ENCODE measurements around the gene PSMD13.

Gene PSMD13

DNA sequence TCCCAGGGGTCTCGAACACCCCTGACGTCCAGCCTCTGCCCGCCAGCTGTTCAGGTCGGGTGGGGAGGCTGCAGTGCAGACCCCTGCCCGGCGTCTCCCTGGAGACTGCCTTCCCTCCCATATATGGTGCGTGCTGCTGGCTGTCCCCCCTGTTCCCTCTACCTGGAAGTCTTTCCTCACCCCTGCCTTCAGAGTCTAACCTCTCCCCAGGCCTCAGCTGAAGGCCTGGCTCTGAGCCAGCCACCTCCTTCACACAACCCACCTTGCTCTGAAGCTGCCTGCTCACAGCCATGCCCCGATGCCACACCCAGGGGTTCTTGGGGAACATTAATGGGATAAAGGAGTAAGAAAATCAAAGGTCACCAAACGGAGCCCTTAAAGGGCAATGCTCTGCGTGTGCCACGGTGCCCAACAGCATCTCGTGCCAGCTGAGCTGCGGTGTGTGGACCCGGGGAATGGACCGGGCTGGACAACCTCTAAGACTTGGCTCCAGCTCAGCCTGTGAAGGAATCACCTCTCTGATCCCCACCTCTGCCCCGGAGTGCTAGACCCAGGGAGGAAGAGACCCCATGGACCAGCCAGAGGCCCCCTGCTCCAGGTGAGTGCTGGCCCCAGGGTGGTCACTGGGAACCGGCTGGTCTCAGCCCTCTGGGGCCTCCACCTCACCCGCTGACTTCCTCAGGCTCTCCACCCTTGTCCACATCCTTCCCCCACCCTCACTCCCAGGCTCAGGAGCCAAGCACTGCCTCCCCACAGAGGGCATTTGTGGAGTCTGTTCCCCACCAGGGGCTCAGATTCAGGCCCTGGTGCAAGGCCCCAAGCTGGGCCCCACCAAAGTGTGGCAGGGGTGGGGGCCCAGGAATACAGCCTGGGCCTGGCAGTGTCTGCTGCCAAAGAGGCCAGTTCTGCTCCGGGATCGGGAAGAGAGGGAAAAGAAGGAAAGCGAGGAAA, 41.5 kb downstream of the PSMD13 start, which contains the start of gene NLRP6:
TSS of gene NLRP6 (plus strand) at position 407 of the 951 bp plus-strand sequence. CDS start at position 570, 163 bp downstream.
- peak; percentile 23 to 26 for DNase-seq

- DNase-seq: peak; percentile 24 to 35
Measured at GRCh38 chr11:279040-279965, 42.5 kb downstream of the PSMD13 start.

DNA sequence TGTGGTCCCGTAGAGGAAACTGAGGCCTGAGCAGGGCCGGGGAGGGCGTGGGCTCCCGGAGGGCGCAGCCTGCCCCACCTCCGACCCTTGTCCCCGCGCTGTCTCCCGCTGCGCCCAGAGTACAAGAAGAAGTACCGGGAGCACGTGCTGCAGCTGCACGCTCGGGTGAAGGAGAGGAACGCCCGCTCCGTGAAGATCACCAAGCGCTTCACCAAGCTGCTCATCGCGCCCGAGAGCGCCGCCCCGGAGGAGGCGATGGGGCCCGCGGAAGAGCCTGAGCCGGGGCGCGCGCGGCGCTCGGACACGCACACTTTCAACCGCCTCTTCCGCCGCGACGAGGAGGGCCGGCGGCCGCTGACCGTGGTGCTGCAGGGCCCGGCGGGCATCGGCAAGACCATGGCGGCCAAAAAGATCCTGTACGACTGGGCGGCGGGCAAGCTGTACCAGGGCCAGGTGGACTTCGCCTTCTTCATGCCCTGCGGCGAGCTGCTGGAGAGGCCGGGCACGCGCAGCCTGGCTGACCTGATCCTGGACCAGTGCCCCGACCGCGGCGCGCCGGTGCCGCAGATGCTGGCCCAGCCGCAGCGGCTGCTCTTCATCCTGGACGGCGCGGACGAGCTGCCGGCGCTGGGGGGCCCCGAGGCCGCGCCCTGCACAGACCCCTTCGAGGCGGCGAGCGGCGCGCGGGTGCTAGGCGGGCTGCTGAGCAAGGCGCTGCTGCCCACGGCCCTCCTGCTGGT, 43.4 kb downstream of the PSMD13 start:
- DNase-seq: peak; percentile 53 to 62

DNA sequence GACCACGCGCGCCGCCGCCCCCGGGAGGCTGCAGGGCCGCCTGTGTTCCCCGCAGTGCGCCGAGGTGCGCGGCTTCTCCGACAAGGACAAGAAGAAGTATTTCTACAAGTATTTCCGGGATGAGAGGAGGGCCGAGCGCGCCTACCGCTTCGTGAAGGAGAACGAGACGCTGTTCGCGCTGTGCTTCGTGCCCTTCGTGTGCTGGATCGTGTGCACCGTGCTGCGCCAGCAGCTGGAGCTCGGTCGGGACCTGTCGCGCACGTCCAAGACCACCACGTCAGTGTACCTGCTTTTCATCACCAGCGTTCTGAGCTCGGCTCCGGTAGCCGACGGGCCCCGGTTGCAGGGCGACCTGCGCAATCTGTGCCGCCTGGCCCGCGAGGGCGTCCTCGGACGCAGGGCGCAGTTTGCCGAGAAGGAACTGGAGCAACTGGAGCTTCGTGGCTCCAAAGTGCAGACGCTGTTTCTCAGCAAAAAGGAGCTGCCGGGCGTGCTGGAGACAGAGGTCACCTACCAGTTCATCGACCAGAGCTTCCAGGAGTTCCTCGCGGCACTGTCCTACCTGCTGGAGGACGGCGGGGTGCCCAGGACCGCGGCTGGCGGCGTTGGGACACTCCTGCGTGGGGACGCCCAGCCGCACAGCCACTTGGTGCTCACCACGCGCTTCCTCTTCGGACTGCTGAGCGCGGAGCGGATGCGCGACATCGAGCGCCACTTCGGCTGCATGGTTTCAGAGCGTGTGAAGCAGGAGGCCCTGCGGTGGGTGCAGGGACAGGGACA, 44.1 kb downstream of the PSMD13 start:
- peak; percentile 61 to 67 for DNase-seq

- DNase-seq: peak in 1 of 2 experiments; percentile 61
Measured at GRCh38 chr11:281486-282161, 44.8 kb downstream of the PSMD13 start.

DNA sequence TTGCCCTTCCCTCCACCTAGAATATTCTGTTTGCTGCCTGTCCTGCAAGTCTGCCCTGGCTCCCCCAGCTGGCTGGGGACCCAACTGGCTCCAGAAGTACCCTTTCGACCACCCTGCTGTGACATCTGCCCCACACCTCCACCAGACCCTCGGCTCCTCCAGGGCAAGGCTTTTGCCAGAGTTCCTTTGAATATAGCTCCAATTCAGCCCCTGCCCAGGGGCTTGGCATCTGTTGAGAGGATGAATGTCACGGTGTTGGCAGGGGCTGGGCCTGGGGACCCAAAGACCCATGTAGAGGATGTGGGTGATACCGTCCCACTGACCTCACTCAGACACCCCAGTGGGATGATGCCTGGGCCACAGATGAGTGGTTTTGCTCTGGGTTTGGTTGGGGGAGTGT, 45.4 kb downstream of the PSMD13 start:
- DNase-seq: no peak

- peak in 1 of 2 experiments; percentile 22 for DNase-seq
Measured at GRCh38 chr11:282630-283360, 46.0 kb downstream of the PSMD13 start.

DNA sequence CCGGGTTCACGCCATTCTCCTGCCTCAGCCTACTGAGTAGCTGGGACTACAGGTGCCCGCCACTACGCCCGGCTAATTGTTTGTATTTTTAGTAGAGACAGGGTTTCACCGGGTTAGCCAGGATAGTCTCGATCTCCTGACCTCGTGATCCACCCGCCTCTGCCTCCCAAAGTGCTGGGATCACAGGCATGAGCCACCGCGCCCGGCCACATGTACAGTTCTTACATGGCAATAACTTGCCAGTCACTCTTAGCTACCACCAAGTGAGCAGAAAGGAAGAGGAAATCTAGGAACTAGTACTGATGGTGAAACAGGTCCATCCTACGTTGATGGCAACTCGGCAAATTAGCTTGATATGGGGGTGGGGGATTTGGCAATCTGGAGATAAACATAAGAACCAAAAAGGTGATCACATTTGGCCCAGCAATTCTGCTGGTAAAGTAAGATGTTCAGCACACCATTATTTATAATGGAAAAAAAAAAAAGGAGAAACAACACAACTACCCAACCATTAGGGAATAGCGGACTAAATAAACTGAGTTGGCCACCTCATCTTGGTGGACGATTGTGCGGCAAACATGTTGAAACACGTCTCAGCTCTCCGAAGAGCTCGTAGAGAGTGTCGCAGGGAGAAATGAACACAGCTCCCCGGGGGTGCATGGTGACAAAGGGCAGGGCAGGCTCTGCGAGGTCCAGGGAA, 46.8 kb downstream of the PSMD13 start:
- DNase-seq: peak in 1 of 2 experiments; percentile 16

- no peak for DNase-seq
Measured at GRCh38 chr11:284105-285020, 47.6 kb downstream of the PSMD13 start.

DNA sequence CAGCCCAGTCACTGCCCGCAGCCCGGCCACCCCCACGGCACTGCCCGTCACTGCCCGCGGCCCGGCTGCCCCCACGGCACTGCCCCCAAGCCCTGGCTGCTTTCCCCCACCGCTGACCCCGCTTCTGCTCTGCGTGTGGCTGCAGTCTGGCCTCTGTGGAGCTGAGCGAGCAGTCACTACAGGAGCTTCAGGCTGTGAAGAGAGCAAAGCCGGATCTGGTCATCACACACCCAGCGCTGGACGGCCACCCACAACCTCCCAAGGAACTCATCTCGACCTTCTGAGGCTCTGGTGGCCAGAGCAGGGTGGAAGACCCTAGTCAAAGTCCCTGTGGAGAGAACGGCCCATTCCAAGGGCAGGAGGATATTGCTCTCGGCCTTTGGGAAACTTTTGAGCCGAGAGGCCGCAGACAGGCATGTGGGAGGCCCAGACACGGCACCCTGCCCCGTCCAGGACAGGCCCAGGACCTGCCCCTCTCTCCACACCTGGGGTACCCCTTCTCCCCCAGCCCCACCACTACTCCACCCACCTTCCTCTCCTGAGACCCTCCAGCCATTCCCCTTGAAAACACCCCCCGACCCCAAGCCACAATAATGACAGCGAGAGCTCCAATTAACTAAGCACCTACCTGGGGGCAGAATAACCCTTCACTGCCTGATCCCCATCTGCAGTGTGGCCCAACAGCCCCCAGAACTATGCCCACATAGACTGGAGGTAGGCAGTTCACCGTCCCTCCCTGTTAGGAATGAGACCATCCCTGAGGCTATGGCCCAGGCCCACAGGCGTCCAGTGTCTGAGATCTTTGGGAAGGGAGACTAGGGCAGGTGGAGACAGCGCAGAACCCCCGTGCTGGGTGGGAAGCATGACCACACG, 48.5 kb downstream of the PSMD13 start:
- peak in 1 of 2 experiments; percentile 15 for DNase-seq

DNA sequence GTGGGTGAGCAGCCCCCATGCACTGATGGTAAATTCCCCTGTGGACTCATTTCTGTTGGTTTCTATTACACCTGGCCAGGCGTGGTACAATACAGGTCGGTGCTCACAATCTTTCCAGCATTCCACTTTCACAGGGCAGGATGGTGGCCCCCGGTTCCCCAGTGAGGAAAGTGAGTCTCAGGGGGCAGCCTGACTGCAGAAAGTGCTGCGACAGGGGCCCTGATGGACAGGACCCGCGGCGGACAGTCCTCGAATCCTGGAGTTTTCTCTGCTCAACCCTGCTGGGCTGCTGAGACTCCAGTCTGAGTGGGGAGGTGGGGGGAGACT, 49.1 kb downstream of the PSMD13 start:
- DNase-seq: peak in 1 of 2 experiments; percentile 15

DNA sequence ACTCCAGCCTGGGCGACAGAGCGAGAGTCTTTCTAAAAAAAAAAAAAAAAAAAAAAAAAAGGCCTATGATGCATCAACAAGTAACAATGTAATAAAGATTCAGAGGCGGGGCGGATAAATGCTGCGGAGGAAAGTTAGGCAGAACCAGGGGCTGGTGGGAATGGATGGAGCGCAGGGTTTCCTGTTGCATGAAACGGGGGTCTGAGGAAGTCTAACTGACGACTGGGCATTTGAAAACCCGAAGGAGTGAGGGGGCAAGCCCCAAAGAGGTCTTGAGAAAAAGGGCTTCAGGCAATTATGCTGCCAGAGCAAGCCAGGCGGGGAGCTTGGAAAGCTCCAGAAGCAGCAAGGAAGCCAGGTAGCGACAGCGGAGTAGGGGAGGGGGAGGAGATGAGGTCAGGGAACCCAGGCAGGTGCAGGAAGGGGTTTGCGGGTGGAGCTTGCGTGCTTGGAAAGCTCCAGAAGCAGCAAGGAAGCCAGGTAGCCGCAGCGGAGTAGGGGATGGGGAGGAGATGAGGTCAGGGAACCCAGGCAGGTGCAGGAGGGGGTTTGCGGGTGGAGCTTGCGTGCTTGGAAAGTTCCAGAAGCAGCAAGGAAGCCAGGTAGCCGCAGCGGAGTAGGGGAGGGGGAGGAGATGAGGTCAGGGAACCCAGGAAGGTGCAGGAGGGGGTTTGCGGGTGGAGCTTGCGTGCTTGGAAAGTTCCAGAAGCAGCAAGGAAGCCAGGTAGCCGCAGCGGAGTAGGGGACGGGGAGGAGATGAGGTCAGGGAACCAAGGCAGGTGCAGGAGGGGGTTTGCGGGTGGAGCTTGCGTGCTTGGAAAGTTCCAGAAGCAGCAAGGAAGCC, 50.4 kb downstream of the PSMD13 start:
- peak in 1 of 2 experiments; percentile 33 for DNase-seq

GRCh38 chr11:287821-288477, 51.2 kb downstream of the PSMD13 start:
- peak; percentile 57 to 63 for DNase-seq

GRCh38 chr11:288478-289397, 52.0 kb downstream of the PSMD13 start, which contains the start of gene PGGHG:
PGGHG (plus strand) TSS chr11:289126; CDS start chr11:289817, 691 bp downstream.
- peak; percentile 55 to 63 for DNase-seq

DNA sequence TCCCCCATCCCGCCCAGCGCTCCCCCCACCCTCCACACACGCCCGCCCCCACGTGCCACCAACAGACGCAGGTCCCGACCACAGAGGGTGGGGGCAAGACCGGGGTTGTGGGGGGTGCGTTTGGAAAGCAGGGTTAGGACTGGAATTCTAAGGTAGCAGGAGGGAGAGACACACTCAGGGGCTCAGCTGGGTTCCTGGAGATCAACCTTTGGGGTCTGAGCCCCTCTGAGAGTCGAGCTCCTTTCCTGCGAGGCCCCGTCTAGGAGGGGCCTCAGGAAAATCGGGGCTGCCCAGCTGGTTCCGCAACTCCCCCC, 52.6 kb downstream of the PSMD13 start:
- no peak for DNase-seq
